ENCODE measurements around the gene GFPT2.

The GFPT2 gene

GRCh38 chr5:180291234-180291940 lies 61.7 kb downstream of the GFPT2 start:
- peak in 1 of 10 donors; percentile 52 for DNase-seq
- intact Hi-C loops (cut with DNase I), result loop anchor here (5.0 kb wide), 4 partner anchors 76 to 381 kb away; partner anchors contain the start of gene RASGEF1C

GRCh38 chr5:180290568-180291233 lies 62.4 kb downstream of the GFPT2 start:
- no peak for DNase-seq
- intact Hi-C loops (cut with DNase I), result loop anchor here (5.0 kb wide), 4 partner anchors 77 to 382 kb away; partner anchors contain the start of gene RASGEF1C

- intact Hi-C loops (cut with DNase I), result loop anchor here (5.0 kb wide), 4 partner anchors 77 to 382 kb away; partner anchors contain the start of gene RASGEF1C
- DNase-seq, result no peak
Measured at GRCh38 chr5:180289966-180290365, 63.2 kb downstream of the GFPT2 start.

GRCh38 chr5:180289433-180289832 lies 63.7 kb downstream of the GFPT2 start:
- DNase-seq, result no peak
- intact Hi-C loops (cut with DNase I), result no loop called here

- intact Hi-C loops (cut with DNase I), result no loop called here
- DNase-seq, result no peak
Measured at GRCh38 chr5:180287868-180288267, 65.3 kb downstream of the GFPT2 start.

- DNase-seq, result no peak
- intact Hi-C loops (cut with DNase I), result no loop called here
Measured at GRCh38 chr5:180287404-180287803, 65.7 kb downstream of the GFPT2 start.

GRCh38 chr5:180284149-180284548 lies 69.0 kb downstream of the GFPT2 start:
- intact Hi-C loops (cut with DNase I), result no loop called here
- DNase-seq, result peak; percentile 55 to 95 (median 66)

- intact Hi-C loops (cut with DNase I), result no loop called here
- peak in 1 of 10 donors; percentile 16 for DNase-seq
Measured at GRCh38 chr5:180283026-180283615, 70.0 kb downstream of the GFPT2 start.

GRCh38 chr5:180282281-180282680 lies 70.9 kb downstream of the GFPT2 start:
- intact Hi-C loops (cut with DNase I), result no loop called here
- DNase-seq, result no peak

- no peak for DNase-seq
- intact Hi-C loops (cut with DNase I), result no loop called here
Measured at GRCh38 chr5:180281706-180282105, 71.4 kb downstream of the GFPT2 start.

- intact Hi-C loops (cut with DNase I), result no loop called here
Measured at GRCh38 chr5:180274695-180275094, 78.4 kb downstream of the GFPT2 start.

GRCh38 chr5:180271221-180271620 lies 81.9 kb downstream of the GFPT2 start:
- DNase-seq, result no peak
- intact Hi-C loops (cut with DNase I), result no loop called here

More at GRCh38 chr5:180274695-180275094, 78.4 kb downstream of the GFPT2 start:
- DNase-seq, result no peak

GRCh38 chr5:180259260-180259611 lies 93.9 kb downstream of the GFPT2 start:
- DNase-seq, result no peak
- intact Hi-C loops (cut with DNase I), result no loop called here

GRCh38 chr5:180253036-180253824 lies 99.9 kb downstream of the GFPT2 start:
- no peak for DNase-seq
- intact Hi-C loops (cut with DNase I), result no loop called here

GRCh38 chr5:180251887-180252286 lies 101.2 kb downstream of the GFPT2 start:
- intact Hi-C loops (cut with DNase I), result no loop called here
- DNase-seq, result no peak

GRCh38 chr5:180251141-180251540 lies 102.0 kb downstream of the GFPT2 start:
- DNase-seq, result peak in 6 of 10 donors; percentile 40 to 91 (median 46)
- intact Hi-C loops (cut with DNase I), result no loop called here
